ENCODE data around the gene MON2.

DNA sequence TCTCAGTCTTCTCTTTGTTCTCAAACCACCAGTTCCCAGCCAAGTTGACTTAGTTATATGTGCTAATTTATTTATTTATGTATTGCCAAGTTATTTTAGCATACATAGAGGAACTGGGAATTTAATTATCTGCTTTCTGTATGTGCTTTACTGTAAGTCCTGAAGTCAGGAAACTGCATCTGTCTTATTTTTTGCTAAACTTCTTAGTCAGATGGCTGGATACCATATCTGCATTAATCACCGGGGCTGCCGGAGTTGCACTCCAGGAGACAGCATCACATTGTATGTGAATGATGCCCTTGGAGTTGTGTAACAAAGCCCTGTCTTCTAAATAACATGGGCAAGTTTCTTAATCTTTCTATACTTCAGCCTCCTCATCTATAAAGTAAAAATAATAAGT lies 96.2 kb downstream of the MON2 start:
- TF ChIP-seq POLR2A (IDR thresholded peaks at IDR 0.05) = no peak
- TF ChIP-seq, protein P1, sequence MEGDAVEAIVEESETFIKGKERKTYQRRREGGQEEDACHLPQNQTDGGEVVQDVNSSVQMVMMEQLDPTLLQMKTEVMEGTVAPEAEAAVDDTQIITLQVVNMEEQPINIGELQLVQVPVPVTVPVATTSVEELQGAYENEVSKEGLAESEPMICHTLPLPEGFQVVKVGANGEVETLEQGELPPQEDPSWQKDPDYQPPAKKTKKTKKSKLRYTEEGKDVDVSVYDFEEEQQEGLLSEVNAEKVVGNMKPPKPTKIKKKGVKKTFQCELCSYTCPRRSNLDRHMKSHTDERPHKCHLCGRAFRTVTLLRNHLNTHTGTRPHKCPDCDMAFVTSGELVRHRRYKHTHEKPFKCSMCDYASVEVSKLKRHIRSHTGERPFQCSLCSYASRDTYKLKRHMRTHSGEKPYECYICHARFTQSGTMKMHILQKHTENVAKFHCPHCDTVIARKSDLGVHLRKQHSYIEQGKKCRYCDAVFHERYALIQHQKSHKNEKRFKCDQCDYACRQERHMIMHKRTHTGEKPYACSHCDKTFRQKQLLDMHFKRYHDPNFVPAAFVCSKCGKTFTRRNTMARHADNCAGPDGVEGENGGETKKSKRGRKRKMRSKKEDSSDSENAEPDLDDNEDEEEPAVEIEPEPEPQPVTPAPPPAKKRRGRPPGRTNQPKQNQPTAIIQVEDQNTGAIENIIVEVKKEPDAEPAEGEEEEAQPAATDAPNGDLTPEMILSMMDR (IDR thresholded peaks at IDR 0.05) = no peak
